ENCODE data around the gene CYBC1. TPM values are rescaled to one million over a fixed set of nuclear protein-coding genes. Genes with fewer than 3 reads are reported as not detected.

The CYBC1 gene
- total RNA-seq, 2 experiments from 2014 or later = 301 to 323 TPM

GRCh38 chr17:82452162-82452561 lies 1.6 kb upstream of the CYBC1 start:
- H3K4me1 Mint-ChIP-seq = peaks cover 32% of the 10 kb centered on the region
- H3K27me3 Mint-ChIP-seq = no peaks in the 10 kb centered on the region
- ATAC-seq (ENCODE audit: low read depth) = no peak
- POLR2A ChIA-PET = no interaction called here
- peaks cover 21% of the 10 kb centered on the region for H3K36me3 Mint-ChIP-seq
- peak overlapping the region; percentile 97 for H3K27ac Mint-ChIP-seq
- peak overlapping the region; percentile 96 for H3K4me3 Mint-ChIP-seq
- no peaks in the 10 kb centered on the region for H3K9me3 Mint-ChIP-seq
- no peak for DNase-seq

- peak; percentile 2 for ATAC-seq (ENCODE audit: low read depth)
- peak overlapping the region; percentile 97 for H3K27ac Mint-ChIP-seq
- DNase-seq = no peak
- H3K4me3 Mint-ChIP-seq = peak overlapping the region; percentile 96
- H3K27me3 Mint-ChIP-seq = no peaks in the 10 kb centered on the region
- no peaks in the 10 kb centered on the region for H3K9me3 Mint-ChIP-seq
- H3K4me1 Mint-ChIP-seq = peaks cover 27% of the 10 kb centered on the region
- POLR2A ChIA-PET = interaction anchor here (0.7 to 2.3 kb wide), 13 partner anchors 8 to 152 kb away, joined by 3 to 28 read pairs (median 6); partner anchors contain the start of genes FOXK2, HEXD, NARF and OGFOD3
- H3K36me3 Mint-ChIP-seq = peaks cover 16% of the 10 kb centered on the region
Measured at GRCh38 chr17:82449883-82450356, 632 bp downstream of the CYBC1 start.

GRCh38 chr17:82449131-82449882 lies 1.2 kb downstream of the CYBC1 start:
- peaks cover 27% of the 10 kb centered on the region for H3K4me1 Mint-ChIP-seq

GRCh38 chr17:82447876-82448275 lies 2.7 kb downstream of the CYBC1 start:
- no peaks in the 10 kb centered on the region for H3K27me3 Mint-ChIP-seq
- peak overlapping the region; percentile 58 for H3K4me3 Mint-ChIP-seq
- no peaks in the 10 kb centered on the region for H3K9me3 Mint-ChIP-seq
- H3K36me3 Mint-ChIP-seq = peaks cover 13% of the 10 kb centered on the region
- POLR2A ChIA-PET = interaction anchor here (0.7 to 1.1 kb wide), 3 partner anchors 10 to 19 kb away, joined by 3 to 5 read pairs (median 4); partner anchors contain the start of gene NARF
- peak overlapping the region; percentile 75 for H3K27ac Mint-ChIP-seq
- ATAC-seq (ENCODE audit: low read depth) = no peak
- no peak for DNase-seq
- peaks cover 27% of the 10 kb centered on the region for H3K4me1 Mint-ChIP-seq

More at GRCh38 chr17:82449131-82449882, 1.2 kb downstream of the CYBC1 start:
- peak; percentile 77 for DNase-seq
- H3K9me3 Mint-ChIP-seq = no peaks in the 10 kb centered on the region
- POLR2A ChIA-PET = interaction anchor here (0.7 to 2.3 kb wide), 15 partner anchors 9 to 151 kb away, joined by 3 to 28 read pairs (median 5); partner anchors contain the start of genes FOXK2, HEXD, NARF and OGFOD3
- H3K27ac Mint-ChIP-seq = peak overlapping the region; percentile 97
- peaks cover 15% of the 10 kb centered on the region for H3K36me3 Mint-ChIP-seq
- peak; percentile 65 for ATAC-seq (ENCODE audit: low read depth)
- peak overlapping the region; percentile 96 for H3K4me3 Mint-ChIP-seq
- no peaks in the 10 kb centered on the region for H3K27me3 Mint-ChIP-seq

- ATAC-seq (ENCODE audit: low read depth) (no peak), DNase-seq (no peak)
- Mint-ChIP-seq H3K4me3 (peak overlapping the region; percentile 44), H3K27ac (no peak overlapping the region), H3K27me3 (no peaks in the 10 kb centered on the region), H3K9me3 (no peaks in the 10 kb centered on the region), H3K4me1 (peaks cover 18% of the 10 kb centered on the region), H3K36me3 (peaks cover 13% of the 10 kb centered on the region)
- POLR2A ChIA-PET = interaction anchor here (1.3 kb wide), 1 partner anchor 11 kb away, joined by 4 read pairs; no protein-coding TSS in a partner anchor
Measured at GRCh38 chr17:82446649-82447048, 3.9 kb downstream of the CYBC1 start.

GRCh38 chr17:82446124-82446523 lies 4.4 kb downstream of the CYBC1 start:
- no peaks in the 10 kb centered on the region for H3K9me3 Mint-ChIP-seq
- peaks cover 13% of the 10 kb centered on the region for H3K36me3 Mint-ChIP-seq
- H3K4me3 Mint-ChIP-seq = no peak overlapping the region
- H3K4me1 Mint-ChIP-seq = peaks cover 13% of the 10 kb centered on the region
- peak overlapping the region; percentile 34 for H3K27ac Mint-ChIP-seq
- DNase-seq (no peak), ATAC-seq (ENCODE audit: low read depth) (no peak)
- H3K27me3 Mint-ChIP-seq = no peaks in the 10 kb centered on the region
- POLR2A ChIA-PET = interaction anchor here (1.3 kb wide), 1 partner anchor 10 kb away, joined by 4 read pairs; no protein-coding TSS in a partner anchor

GRCh38 chr17:82445542-82445941 lies 5.0 kb downstream of the CYBC1 start:
- Mint-ChIP-seq H3K27me3 (no peaks in the 10 kb centered on the region), H3K27ac (no peak overlapping the region), H3K4me3 (no peak overlapping the region), H3K4me1 (peaks cover 11% of the 10 kb centered on the region), H3K36me3 (peaks cover 13% of the 10 kb centered on the region), H3K9me3 (no peaks in the 10 kb centered on the region)
- no peak for DNase-seq
- POLR2A ChIA-PET = interaction anchor here (1.3 kb wide), 1 partner anchor 10 kb away, joined by 4 read pairs; no protein-coding TSS in a partner anchor
- no peak for ATAC-seq (ENCODE audit: low read depth)

GRCh38 chr17:82444941-82445521 lies 5.5 kb downstream of the CYBC1 start:
- POLR2A ChIA-PET = no interaction called here
- no peaks in the 10 kb centered on the region for H3K9me3 Mint-ChIP-seq
- H3K4me1 Mint-ChIP-seq = peaks cover 11% of the 10 kb centered on the region
- DNase-seq = no peak
- H3K27ac Mint-ChIP-seq = no peak overlapping the region
- no peaks in the 10 kb centered on the region for H3K27me3 Mint-ChIP-seq
- ATAC-seq (ENCODE audit: low read depth) = no peak
- peaks cover 13% of the 10 kb centered on the region for H3K36me3 Mint-ChIP-seq
- H3K4me3 Mint-ChIP-seq = no peak overlapping the region

GRCh38 chr17:82444284-82444893 lies 6.2 kb downstream of the CYBC1 start:
- H3K36me3 Mint-ChIP-seq = peaks cover 7% of the 10 kb centered on the region
- H3K9me3 Mint-ChIP-seq = no peaks in the 10 kb centered on the region
- no peaks in the 10 kb centered on the region for H3K27me3 Mint-ChIP-seq
- POLR2A ChIA-PET = no interaction called here
- DNase-seq (no peak), ATAC-seq (ENCODE audit: low read depth) (no peak)
- H3K4me1 Mint-ChIP-seq = peaks cover 8% of the 10 kb centered on the region
- no peak overlapping the region for H3K4me3 Mint-ChIP-seq
- H3K27ac Mint-ChIP-seq = no peak overlapping the region

GRCh38 chr17:82443465-82444283 lies 6.9 kb downstream of the CYBC1 start:
- ATAC-seq (ENCODE audit: low read depth) (no peak), DNase-seq (no peak)
- POLR2A ChIA-PET = no interaction called here
- H3K4me1 Mint-ChIP-seq = peaks cover 6% of the 10 kb centered on the region
- peaks cover 5% of the 10 kb centered on the region for H3K36me3 Mint-ChIP-seq
- H3K27me3 Mint-ChIP-seq = no peaks in the 10 kb centered on the region
- H3K4me3 Mint-ChIP-seq = no peak overlapping the region
- H3K27ac Mint-ChIP-seq = no peak overlapping the region
- H3K9me3 Mint-ChIP-seq = no peaks in the 10 kb centered on the region

- DNase-seq (no peak), ATAC-seq (ENCODE audit: low read depth) (no peak)
- POLR2A ChIA-PET = interaction anchor here (0.6 to 1.2 kb wide), 2 partner anchors 13 to 58 kb away, joined by 3 read pairs; no protein-coding TSS in a partner anchor
- H3K36me3 Mint-ChIP-seq = peaks cover 5% of the 10 kb centered on the region
- H3K4me3 Mint-ChIP-seq = no peak overlapping the region
- no peaks in the 10 kb centered on the region for H3K27me3 Mint-ChIP-seq
- no peaks in the 10 kb centered on the region for H3K9me3 Mint-ChIP-seq
- H3K27ac Mint-ChIP-seq = no peak overlapping the region
- H3K4me1 Mint-ChIP-seq = peaks cover 6% of the 10 kb centered on the region
Measured at GRCh38 chr17:82442643-82443464, 7.7 kb downstream of the CYBC1 start.
